ENCODE measurements around the gene CHADL. TPM values are rescaled to one million over a fixed set of nuclear protein-coding genes. Genes with fewer than 3 reads are reported as not detected.

Gene CHADL
- total RNA-seq, 4 donors from 2014 or later = 4.6 to 7.5 (median 6.2) TPM

- WGBS, 2 donors = 94 to 100% methylated on average over 3 to 8 of the region's 14 CpGs
- no peak for DNase-seq
These were observed 8.7 kb upstream of the CHADL start for GRCh38 chr22:41249442-41249841.

GRCh38 chr22:41248758-41249157 is 8.0 kb upstream of the CHADL start:
- WGBS, 2 donors = 95 to 100% methylated on average over 3 to 7 of the region's 10 CpGs
- H3K4me1 ChIP-seq = no peaks in the 10 kb centered on the region
- intact Hi-C loops (cut with DNase I) = no loop called here
- H3K9me3 ChIP-seq = no peaks in the 10 kb centered on the region
- no peak for DNase-seq
- H3K4me3 ChIP-seq (replicated peaks in 1 of 3) = no peak overlapping the region
- peaks cover 54 to 59% of the 10 kb centered on the region in 2 donors for H3K36me3 ChIP-seq
- no peak for TF ChIP-seq POLR2A (IDR thresholded peaks at IDR 0.05)
- no peak for TF ChIP-seq CTCF (IDR thresholded peaks at IDR 0.05)
- no peaks in the 10 kb centered on the region for H3K27me3 ChIP-seq
- H3K27ac ChIP-seq = no peak overlapping the region

More at GRCh38 chr22:41249442-41249841, 8.7 kb upstream of the CHADL start:
- H3K27me3 ChIP-seq = no peaks in the 10 kb centered on the region
- H3K36me3 ChIP-seq = peaks cover 58 to 64% of the 10 kb centered on the region in 2 donors
- intact Hi-C loops (cut with DNase I) = no loop called here
- TF ChIP-seq POLR2A (IDR thresholded peaks at IDR 0.05) (no peak), CTCF (IDR thresholded peaks at IDR 0.05) (no peak)
- no peaks in the 10 kb centered on the region for H3K9me3 ChIP-seq
- no peak overlapping the region for H3K4me3 ChIP-seq (replicated peaks in 1 of 3)
- H3K27ac ChIP-seq = no peak overlapping the region
- no peaks in the 10 kb centered on the region for H3K4me1 ChIP-seq

GRCh38 chr22:41248314-41248713 is 7.6 kb upstream of the CHADL start:
- TF ChIP-seq CTCF (IDR thresholded peaks at IDR 0.05) = no peak
- DNase-seq = no peak
- peaks cover 54 to 57% of the 10 kb centered on the region in 2 donors for H3K36me3 ChIP-seq

GRCh38 chr22:41247703-41248102 is 7.0 kb upstream of the CHADL start:
- intact Hi-C loops (cut with DNase I) = no loop called here
- Histone ChIP-seq H3K4me3 (replicated peaks in 1 of 3) (no peak overlapping the region), H3K4me1 (no peaks in the 10 kb centered on the region), H3K27ac (no peak overlapping the region), H3K9me3 (no peaks in the 10 kb centered on the region), H3K27me3 (no peaks in the 10 kb centered on the region), H3K36me3 (peaks cover 48 to 51% of the 10 kb centered on the region in 2 donors)
- 85 to 100% methylated on average over 5 to 7 of the region's 7 CpGs for WGBS, 2 donors
- TF ChIP-seq POLR2A (IDR thresholded peaks at IDR 0.05) (no peak), CTCF (IDR thresholded peaks at IDR 0.05) (no peak)
- DNase-seq = no peak

More at GRCh38 chr22:41248314-41248713, 7.6 kb upstream of the CHADL start:
- Histone ChIP-seq H3K4me1 (no peaks in the 10 kb centered on the region), H3K9me3 (no peaks in the 10 kb centered on the region), H3K27ac (no peak overlapping the region), H3K4me3 (replicated peaks in 1 of 3) (no peak overlapping the region), H3K27me3 (no peaks in the 10 kb centered on the region)
- intact Hi-C loops (cut with DNase I) = no loop called here
- 91% methylated on average over 10 to 15 of the region's 15 CpGs for WGBS, 2 donors

- WGBS, 2 donors = 88 to 92% methylated on average over 11 to 21 of the region's 21 CpGs
- H3K36me3 ChIP-seq = peaks cover 35 to 39% of the 10 kb centered on the region in 2 donors
- no peak for DNase-seq
These were observed 5.3 kb upstream of the CHADL start for GRCh38 chr22:41245917-41246499.

More at GRCh38 chr22:41245917-41246499, 5.3 kb upstream of the CHADL start:
- H3K27me3 ChIP-seq = no peaks in the 10 kb centered on the region
- intact Hi-C loops (cut with DNase I) = no loop called here
- no peak overlapping the region for H3K27ac ChIP-seq
- TF ChIP-seq CTCF (IDR thresholded peaks at IDR 0.05) = no peak
- TF ChIP-seq POLR2A (IDR thresholded peaks at IDR 0.05) = no peak
- no peaks in the 10 kb centered on the region for H3K9me3 ChIP-seq
- H3K4me3 ChIP-seq (replicated peaks in 1 of 3) = no peak overlapping the region
- H3K4me1 ChIP-seq = no peaks in the 10 kb centered on the region

Data from thyroid gland (tissue), 4 donors.